Measurements from ENCODE around the gene JDP2. TPM values are rescaled to one million over a fixed set of nuclear protein-coding genes. Genes with fewer than 3 reads are reported as not detected.

Gene JDP2
- total and polyA plus RNA-seq, 3 donors from 2014 or later: 10.7 to 19.0 (median 14.0) TPM

DNA sequence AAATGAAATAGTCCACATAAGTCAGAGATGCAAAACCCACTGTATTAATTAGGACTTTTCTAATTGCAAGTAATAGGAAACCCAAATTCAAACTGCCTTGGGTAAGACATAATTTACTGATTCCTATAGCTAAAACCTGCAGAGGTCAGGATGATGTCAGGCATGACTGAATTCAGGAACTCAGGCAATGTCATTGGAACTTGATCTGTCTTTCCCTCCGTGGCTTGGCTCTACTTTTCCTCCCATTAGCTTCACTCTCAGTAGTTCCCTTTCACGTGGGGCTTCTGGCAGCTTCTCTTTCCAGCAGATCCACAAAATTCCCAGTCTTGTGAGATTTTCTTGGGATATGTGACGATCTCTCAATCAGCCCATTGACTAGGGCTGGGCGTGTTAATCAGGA, 2.4 kb upstream of the JDP2 start:
- Histone ChIP-seq H3K4me1 (peaks cover 15% of the 10 kb centered on the region), H3K36me3 (ENCODE audit: low read depth, missing control alignments) (no peaks in the 10 kb centered on the region), H3K4me3 (no peak overlapping the region), H3K27me3 (no peaks in the 10 kb centered on the region), H3K27ac (no peak overlapping the region), H3K9me3 (no peaks in the 10 kb centered on the region)
- 71 to 87% methylated on average over 4 of the region's 4 CpGs for WGBS, 2 donors
- intact Hi-C loops (cut with DNase I; ENCODE audit: low total_unique reads): no loop called here
- no peak for DNase-seq
- TF ChIP-seq, protein P1, sequence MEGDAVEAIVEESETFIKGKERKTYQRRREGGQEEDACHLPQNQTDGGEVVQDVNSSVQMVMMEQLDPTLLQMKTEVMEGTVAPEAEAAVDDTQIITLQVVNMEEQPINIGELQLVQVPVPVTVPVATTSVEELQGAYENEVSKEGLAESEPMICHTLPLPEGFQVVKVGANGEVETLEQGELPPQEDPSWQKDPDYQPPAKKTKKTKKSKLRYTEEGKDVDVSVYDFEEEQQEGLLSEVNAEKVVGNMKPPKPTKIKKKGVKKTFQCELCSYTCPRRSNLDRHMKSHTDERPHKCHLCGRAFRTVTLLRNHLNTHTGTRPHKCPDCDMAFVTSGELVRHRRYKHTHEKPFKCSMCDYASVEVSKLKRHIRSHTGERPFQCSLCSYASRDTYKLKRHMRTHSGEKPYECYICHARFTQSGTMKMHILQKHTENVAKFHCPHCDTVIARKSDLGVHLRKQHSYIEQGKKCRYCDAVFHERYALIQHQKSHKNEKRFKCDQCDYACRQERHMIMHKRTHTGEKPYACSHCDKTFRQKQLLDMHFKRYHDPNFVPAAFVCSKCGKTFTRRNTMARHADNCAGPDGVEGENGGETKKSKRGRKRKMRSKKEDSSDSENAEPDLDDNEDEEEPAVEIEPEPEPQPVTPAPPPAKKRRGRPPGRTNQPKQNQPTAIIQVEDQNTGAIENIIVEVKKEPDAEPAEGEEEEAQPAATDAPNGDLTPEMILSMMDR (IDR thresholded peaks at IDR 0.05): no peak
- TF ChIP-seq POLR2A (IDR thresholded peaks at IDR 0.05): no peak

DNA sequence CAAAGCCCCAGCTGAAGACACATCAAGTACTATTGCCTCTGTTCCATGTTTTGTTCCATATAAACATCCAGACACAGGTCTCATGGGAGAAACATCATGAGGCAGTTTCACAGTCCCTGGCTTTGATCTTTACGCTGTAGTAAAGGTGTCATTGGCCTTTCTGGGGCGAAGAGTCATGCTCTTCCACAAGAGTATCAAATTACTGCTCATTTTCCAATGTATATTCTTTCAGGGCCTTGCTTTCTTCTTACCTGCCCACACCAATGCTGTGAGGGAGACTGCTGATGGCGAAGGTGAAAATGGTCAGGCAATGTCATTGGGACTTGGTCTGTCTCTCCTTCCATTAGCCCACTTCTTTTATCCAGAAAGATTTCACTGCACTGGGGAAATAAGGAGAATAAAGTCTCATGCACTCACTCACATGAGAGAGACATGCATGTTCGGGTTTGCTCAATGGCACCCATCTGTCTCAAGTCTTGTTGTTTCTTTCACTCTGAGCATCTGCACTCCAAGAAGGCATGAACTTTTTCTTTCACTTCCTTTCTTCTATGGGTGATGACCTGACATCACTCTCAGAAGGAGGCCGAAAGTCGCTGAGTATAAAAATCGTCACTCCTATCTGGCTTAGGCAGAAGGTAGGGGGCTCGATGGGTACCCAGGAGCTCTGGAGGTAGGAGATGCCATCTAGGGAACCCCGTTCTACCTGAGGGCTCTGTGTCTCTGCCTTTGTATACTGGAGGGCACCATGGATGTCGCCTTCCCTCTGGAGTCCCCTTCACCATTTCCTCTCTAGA, 1.3 kb upstream of the JDP2 start:
- no peak for DNase-seq
- peaks cover 21% of the 10 kb centered on the region for H3K4me1 ChIP-seq
- peak overlapping the region in 1 of 2 donors; percentile 71 for H3K4me3 ChIP-seq
- peak overlapping the region; percentile 64 to 86 for H3K27ac ChIP-seq
- no peaks in the 10 kb centered on the region for H3K27me3 ChIP-seq
- WGBS, 2 donors: 70 to 78% methylated on average over 8 to 10 of the region's 10 CpGs
- H3K36me3 ChIP-seq (ENCODE audit: low read depth, missing control alignments): no peaks in the 10 kb centered on the region
- H3K9me3 ChIP-seq: no peaks in the 10 kb centered on the region
- intact Hi-C loops (cut with DNase I; ENCODE audit: low total_unique reads): no loop called here
- TF ChIP-seq, protein P1 (IDR thresholded peaks at IDR 0.05): no peak
- TF ChIP-seq POLR2A (IDR thresholded peaks at IDR 0.05): no peak

DNA sequence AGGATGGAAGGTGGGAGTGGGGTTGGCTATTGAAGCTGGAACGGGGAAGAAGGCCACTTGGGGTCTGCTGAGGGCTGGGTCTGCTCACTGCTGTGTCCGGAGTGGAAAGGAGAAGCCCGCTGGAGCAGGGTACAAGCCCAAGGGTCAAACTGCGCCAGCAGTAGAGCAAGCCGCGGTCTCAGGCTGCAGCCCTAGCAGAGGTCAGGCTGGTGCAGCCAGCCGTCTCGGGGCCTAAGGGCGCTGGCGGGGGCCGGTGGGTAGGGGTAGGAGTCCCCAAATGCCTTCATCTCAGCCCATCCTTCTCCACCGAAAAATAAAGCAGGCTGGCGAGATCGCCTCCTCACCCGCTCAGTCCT, 718 bp upstream of the JDP2 start:
- DNase-seq: no peak
- 0 to 25% methylated on average over 2 to 15 of the region's 15 CpGs for WGBS, 2 donors
- no peaks in the 10 kb centered on the region for H3K36me3 ChIP-seq (ENCODE audit: low read depth, missing control alignments)
- H3K4me3 ChIP-seq: peak overlapping the region; percentile 63 to 71
- intact Hi-C loops (cut with DNase I; ENCODE audit: low total_unique reads): no loop called here
- H3K27me3 ChIP-seq: no peaks in the 10 kb centered on the region
- H3K4me1 ChIP-seq: peaks cover 21% of the 10 kb centered on the region
- H3K27ac ChIP-seq: peak overlapping the region; percentile 64 to 86
- no peaks in the 10 kb centered on the region for H3K9me3 ChIP-seq
- no peak for TF ChIP-seq POLR2A (IDR thresholded peaks at IDR 0.05)
- TF ChIP-seq, protein P1 (IDR thresholded peaks at IDR 0.05): no peak

DNA sequence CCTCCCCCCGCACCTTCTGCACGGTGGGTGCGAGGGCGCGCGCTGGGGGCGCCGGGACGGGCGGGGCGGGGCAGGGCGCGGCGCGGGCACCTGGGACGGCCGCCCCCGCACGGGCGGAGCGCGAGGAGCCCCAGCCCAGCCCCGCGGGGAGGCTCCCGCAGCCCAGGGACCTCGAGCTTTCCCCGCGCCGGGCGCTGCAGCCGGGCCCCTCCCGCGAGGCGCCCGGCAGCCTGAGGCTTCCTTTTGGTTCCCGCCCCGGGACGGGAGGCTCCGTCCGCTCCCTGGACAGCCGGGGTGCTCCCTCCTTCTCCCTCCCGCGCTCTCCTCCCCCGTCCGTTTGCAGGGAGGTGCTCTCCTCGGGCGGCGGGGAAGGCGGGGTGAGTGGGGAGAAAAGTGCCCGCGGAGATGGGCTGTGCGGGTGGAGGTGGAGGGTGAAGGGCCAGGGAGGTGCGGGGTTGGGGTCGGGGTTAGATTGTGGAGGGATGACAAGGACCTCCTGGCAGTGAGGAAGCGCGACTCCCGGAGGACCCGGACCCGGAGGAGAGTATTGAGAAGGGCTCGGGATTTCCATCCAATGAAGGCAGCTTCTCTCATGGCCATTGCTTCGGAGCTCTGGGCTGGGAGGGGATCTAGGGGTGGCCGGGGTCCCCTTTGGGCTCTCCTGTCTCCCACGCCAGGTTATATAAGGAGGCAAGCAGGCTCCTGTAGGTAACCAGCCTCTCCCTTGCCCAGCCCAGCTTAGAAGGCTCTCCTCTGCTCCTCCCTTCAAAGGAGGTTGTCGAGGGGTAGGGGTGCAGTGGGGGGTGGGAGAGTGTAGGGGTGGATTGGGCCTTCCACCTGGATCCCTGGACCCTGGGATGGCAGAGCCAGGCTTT, 645 bp downstream of the JDP2 start:
- Histone ChIP-seq H3K9me3 (no peaks in the 10 kb centered on the region), H3K4me3 (peak overlapping the region; percentile 63 to 66), H3K27me3 (no peaks in the 10 kb centered on the region), H3K27ac (peak overlapping the region; percentile 78 to 85), H3K36me3 (ENCODE audit: low read depth, missing control alignments) (no peaks in the 10 kb centered on the region), H3K4me1 (peaks cover 21% of the 10 kb centered on the region)
- intact Hi-C loops (cut with DNase I; ENCODE audit: low total_unique reads): no loop called here
- DNase-seq: no peak
- 2 to 3% methylated on average over 16 to 39 of the region's 64 CpGs for WGBS, 2 donors
- no peak for TF ChIP-seq POLR2A (IDR thresholded peaks at IDR 0.05)
- TF ChIP-seq, protein P1 (IDR thresholded peaks at IDR 0.05): no peak
